SU-DHL-6 (cell line): Measurements from ENCODE around the gene GPR87.

ENCODE experiments used
- H2AFZ ChIP-seq: fragments of 200-600 bp; sonication (generic); 2 replicates; pipeline ENCODE4 v1.6.1; 2014; ENCODE audit warnings: low read depth, mild to moderate bottlenecking, moderate library complexity, mixed read lengths, antibody characterized with exemption, low read length; ENCODE audit not compliant: severe bottlenecking
- H3F3A ChIP-seq: fragments of 200-600 bp; shearing (Covaris generic); 2 replicates; pipeline ENCODE4 v1.6.0; 2016; ENCODE audit warnings: antibody characterized with exemption, mild to moderate bottlenecking; ENCODE audit not compliant: insufficient read depth
- H3K27ac ChIP-seq: fragments of 200-600 bp; sonication (generic); 2 replicates; pipeline ENCODE4 v1.5.1; 2016; ENCODE audit warnings: low read depth, mild to moderate bottlenecking, low read length, moderate library complexity, mixed read lengths
- H3K27me3 ChIP-seq: fragments of 200-600 bp; sonication (generic), shearing (Covaris generic); 2 replicates; pipeline ENCODE4 v1.6.0; 2014; ENCODE audit warnings: mild to moderate bottlenecking, low read length
- H3K36me3 ChIP-seq: fragments of 200-600 bp; sonication (generic); 2 replicates; pipeline ENCODE4 v1.6.1; 2014; ENCODE audit warnings: mild to moderate bottlenecking, low read length, mixed read lengths
- H3K4me2 ChIP-seq: fragments of 300-600, 200-600 bp; shearing (Covaris generic), sonication (generic); 2 replicates; pipeline ENCODE4 v1.6.0; 2014; ENCODE audit warnings: low read length, low read depth, mild to moderate bottlenecking; ENCODE audit not compliant: poor library complexity, severe bottlenecking
- H3K4me3 ChIP-seq: fragments of 200-600 bp; sonication (generic); 2 replicates; pipeline ENCODE4 v1.5.1; 2014; ENCODE audit warnings: antibody characterized with exemption, low read length, mild to moderate bottlenecking, mixed read lengths; ENCODE audit not compliant: insufficient read depth, poor library complexity, severe bottlenecking
- H3K79me2 ChIP-seq: fragments of 200-600 bp; sonication (generic); 2 replicates; pipeline ENCODE4 v1.6.1; 2014; ENCODE audit warnings: mild to moderate bottlenecking, low read length, moderate library complexity; ENCODE audit not compliant: insufficient read depth
- H3K9ac ChIP-seq: fragments of 200-600 bp; sonication (generic); 2 replicates; pipeline ENCODE4 v1.7.0; 2014; ENCODE audit warnings: mild to moderate bottlenecking, low read length
- H3K9me2 ChIP-seq: fragments of 200-600 bp; sonication (generic); replicated peaks from 2 replicates; pipeline ENCODE4 v1.6.1; 2014; ENCODE audit warnings: low read length; ENCODE audit not compliant: insufficient read depth
- H3K9me3 ChIP-seq: fragments of 200-600 bp; sonication (generic); 2 replicates; pipeline ENCODE4 v1.6.1; 2014; ENCODE audit warnings: low read length, mixed read lengths; ENCODE audit not compliant: insufficient read depth
- H4K20me1 ChIP-seq: fragments of 200-600 bp; sonication (generic); 2 replicates; pipeline ENCODE4 v1.6.1; 2014; ENCODE audit warnings: low read depth, mild to moderate bottlenecking, antibody characterized with exemption, low read length, moderate library complexity, mixed read lengths
- EZH2phosphoT487 ChIP-seq: fragments of 200-600 bp; sonication (generic), shearing (Covaris generic); conservative IDR thresholded peaks from 2 replicates; pipeline ENCODE4 v1.6.1; 2018; ENCODE audit warnings: mild to moderate bottlenecking, antibody characterized with exemption, low read length, moderate library complexity, mixed read lengths
- TF ChIP-seq, protein P1 (sequence below): fragments of 200-600 bp; sonication (generic); IDR thresholded peaks from one replicate; pipeline ENCODE4 v1.5.1; 2017; ENCODE audit warnings: antibody characterized with exemption, mild to moderate bottlenecking, low read length, moderate library complexity; ENCODE audit not compliant: insufficient read depth, poor library complexity, severe bottlenecking

The GPR87 gene

DNA sequence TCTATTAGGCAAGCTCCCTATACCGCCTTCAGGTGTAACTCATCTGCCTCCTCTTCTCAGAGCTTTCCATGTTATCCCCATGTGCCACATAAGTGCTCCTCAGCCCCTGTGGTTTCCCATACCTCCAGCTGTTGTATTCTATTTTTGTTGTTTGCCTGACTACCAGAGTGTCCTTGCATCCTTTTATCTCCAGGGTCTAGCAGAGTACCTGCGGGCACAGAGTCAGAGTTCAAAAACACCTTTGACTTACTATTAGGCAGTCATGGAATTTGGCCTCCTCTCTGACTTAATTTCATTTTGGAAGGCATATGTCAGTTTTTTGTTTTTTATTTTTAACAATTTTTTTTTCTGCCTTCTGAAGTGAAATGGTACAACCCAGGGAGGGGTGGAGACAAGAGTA lies 7.1 kb downstream of the GPR87 start:
- Histone ChIP-seq H3K4me3 (no peak overlapping the region), H3K27me3 (no peaks in the 10 kb centered on the region), H3K36me3 (no peaks in the 10 kb centered on the region), H3K27ac (no peak overlapping the region), H3K9ac (no peak overlapping the region), H3K9me3 (no peaks in the 10 kb centered on the region), H3K9me2 (no peaks in the 10 kb centered on the region), H4K20me1 (no peaks in the 10 kb centered on the region), H2AFZ (no peak overlapping the region), H3K79me2 (no peaks in the 10 kb centered on the region), H3F3A (no peaks in the 10 kb centered on the region), H3K4me2 (no peak overlapping the region)
- no peak for TF ChIP-seq EZH2phosphoT487
- TF ChIP-seq, protein P1, sequence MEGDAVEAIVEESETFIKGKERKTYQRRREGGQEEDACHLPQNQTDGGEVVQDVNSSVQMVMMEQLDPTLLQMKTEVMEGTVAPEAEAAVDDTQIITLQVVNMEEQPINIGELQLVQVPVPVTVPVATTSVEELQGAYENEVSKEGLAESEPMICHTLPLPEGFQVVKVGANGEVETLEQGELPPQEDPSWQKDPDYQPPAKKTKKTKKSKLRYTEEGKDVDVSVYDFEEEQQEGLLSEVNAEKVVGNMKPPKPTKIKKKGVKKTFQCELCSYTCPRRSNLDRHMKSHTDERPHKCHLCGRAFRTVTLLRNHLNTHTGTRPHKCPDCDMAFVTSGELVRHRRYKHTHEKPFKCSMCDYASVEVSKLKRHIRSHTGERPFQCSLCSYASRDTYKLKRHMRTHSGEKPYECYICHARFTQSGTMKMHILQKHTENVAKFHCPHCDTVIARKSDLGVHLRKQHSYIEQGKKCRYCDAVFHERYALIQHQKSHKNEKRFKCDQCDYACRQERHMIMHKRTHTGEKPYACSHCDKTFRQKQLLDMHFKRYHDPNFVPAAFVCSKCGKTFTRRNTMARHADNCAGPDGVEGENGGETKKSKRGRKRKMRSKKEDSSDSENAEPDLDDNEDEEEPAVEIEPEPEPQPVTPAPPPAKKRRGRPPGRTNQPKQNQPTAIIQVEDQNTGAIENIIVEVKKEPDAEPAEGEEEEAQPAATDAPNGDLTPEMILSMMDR, result no peak

DNA sequence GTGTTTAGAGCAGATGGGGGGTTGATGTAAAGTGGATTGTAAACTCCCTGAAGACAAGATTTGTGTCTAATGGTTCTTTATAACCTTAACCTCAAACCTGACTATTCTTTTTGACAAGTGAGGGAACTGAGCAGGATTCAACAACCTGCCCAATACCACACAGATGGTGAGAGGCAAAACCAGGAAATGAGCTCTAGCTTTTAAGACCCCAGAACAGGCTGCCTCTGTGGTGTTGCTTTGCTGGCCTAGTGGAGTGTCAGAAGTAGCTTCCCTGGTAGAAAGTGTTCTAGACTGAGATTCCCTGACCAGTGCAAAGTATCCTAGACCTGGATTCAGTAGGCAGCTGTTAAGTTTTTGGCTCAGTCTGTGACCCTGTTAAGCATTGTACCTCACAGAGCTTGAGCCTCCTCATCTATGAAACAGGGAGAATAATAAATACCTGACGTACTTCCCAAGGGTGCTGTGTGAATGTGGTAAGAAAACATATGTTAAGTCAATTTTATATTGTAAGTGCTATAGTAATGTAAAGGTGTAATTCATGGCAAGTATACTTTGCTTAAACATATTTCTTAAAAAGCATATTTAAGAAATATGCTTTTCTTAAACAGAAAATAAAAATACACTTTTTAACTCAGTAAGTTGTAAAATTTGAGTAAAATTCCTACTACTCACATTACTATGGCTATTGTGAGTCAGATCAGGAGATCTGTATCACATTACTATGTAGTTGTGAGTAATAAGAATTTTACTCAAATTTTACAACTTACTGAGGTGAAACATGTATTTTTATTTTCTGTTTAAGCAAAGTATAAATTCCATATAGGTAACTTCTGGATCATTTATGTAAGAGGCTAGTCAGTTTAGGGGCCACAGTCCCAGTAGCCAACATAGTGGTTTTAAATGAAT lies 8.8 kb downstream of the GPR87 start:
- no peak overlapping the region for H3K4me2 ChIP-seq
- no peaks in the 10 kb centered on the region for H3F3A ChIP-seq
- no peaks in the 10 kb centered on the region for H4K20me1 ChIP-seq
- H2AFZ ChIP-seq, result no peak overlapping the region
- H3K27me3 ChIP-seq, result no peaks in the 10 kb centered on the region
- no peaks in the 10 kb centered on the region for H3K9me2 ChIP-seq
- H3K4me3 ChIP-seq, result no peak overlapping the region
- H3K36me3 ChIP-seq, result no peaks in the 10 kb centered on the region
- no peak overlapping the region for H3K27ac ChIP-seq
- H3K9ac ChIP-seq, result no peak overlapping the region
- no peak for TF ChIP-seq EZH2phosphoT487
- TF ChIP-seq, protein P1, result no peak
- no peaks in the 10 kb centered on the region for H3K79me2 ChIP-seq
- H3K9me3 ChIP-seq, result no peaks in the 10 kb centered on the region

DNA sequence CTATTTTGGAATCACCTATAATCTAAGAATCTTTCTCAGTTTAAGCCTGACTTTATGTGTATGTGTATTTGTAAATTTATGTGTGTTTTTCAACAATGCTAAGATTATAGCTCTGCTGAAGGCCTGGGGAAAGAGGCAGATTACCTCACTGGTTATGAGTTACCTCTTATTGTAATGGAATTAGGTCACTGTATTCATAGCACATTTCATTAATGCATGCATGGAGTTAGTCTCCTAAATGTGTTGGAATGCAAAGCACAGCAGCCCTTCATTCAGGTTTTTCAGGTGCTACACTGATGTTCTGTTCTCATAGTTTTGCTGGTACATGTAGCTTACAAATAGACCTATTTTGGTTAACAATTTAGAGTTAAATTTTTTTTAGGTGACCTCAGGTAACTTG lies 9.5 kb downstream of the GPR87 start:
- H3F3A ChIP-seq, result no peaks in the 10 kb centered on the region
- H3K9me3 ChIP-seq, result no peaks in the 10 kb centered on the region
- H3K27ac ChIP-seq, result no peak overlapping the region
- H4K20me1 ChIP-seq, result no peaks in the 10 kb centered on the region
- no peaks in the 10 kb centered on the region for H3K27me3 ChIP-seq
- no peak overlapping the region for H3K9ac ChIP-seq
- no peak overlapping the region for H3K4me2 ChIP-seq
- no peak for TF ChIP-seq EZH2phosphoT487
- TF ChIP-seq, protein P1, result no peak
- no peak overlapping the region for H2AFZ ChIP-seq
- no peak overlapping the region for H3K4me3 ChIP-seq
- no peaks in the 10 kb centered on the region for H3K79me2 ChIP-seq
- no peaks in the 10 kb centered on the region for H3K9me2 ChIP-seq
- H3K36me3 ChIP-seq, result no peaks in the 10 kb centered on the region
